ENCODE results near the gene FGF22. TPM values are rescaled to one million over a fixed set of nuclear protein-coding genes. Genes with fewer than 3 reads are reported as not detected.

The FGF22 gene
- polyA plus RNA-seq, 4 donors = 0.12 to 0.30 TPM; not detected in 2

DNA sequence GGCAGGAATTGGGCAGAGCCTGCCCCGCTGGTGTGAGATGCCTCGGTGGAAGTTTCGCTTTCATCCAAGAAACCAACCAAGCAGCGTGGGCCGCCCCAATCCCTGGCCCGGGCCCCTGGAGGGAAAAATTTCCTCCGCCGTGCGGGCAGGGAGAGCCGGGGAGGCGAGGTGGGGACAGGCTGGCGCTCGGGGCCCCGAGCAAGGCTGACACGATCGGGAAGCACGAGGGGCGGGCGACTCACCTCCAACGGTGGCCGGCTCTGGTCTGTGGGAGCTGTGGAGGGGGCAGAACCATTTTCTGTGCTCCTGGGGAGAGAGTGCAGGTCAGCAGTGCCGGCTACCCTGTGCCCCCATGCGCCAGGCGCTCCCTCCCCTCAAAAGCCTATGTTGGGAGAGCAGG, 12.3 kb downstream of the FGF22 start:
- FAIRE-seq (no peak), DNase-seq (no peak)
- Histone ChIP-seq H3K36me3 (ENCODE audit: control insufficient read depth in 3 of 3, insufficient read depth in 2 of 3, low read depth in 1 of 3, low read length in 3 of 3) (peaks cover 28 to 92% (median 30%) of the 10 kb centered on the region in 3 donors), H3K4me3 (ENCODE audit: low read depth in 1 of 3, low read length in 3 of 3) (no peak overlapping the region), H3K27me3 (ENCODE audit: control insufficient read depth in 3 of 3, insufficient read depth in 3 of 3, low read length in 3 of 3) (no peaks in the 10 kb centered on the region), H3K9me3 (ENCODE audit: control insufficient read depth in 2 of 2, insufficient read depth in 1 of 2, low read depth in 1 of 2, low read length in 1 of 2) (no peaks in the 10 kb centered on the region), H3K4me1 (ENCODE audit: control insufficient read depth in 3 of 3, insufficient read depth in 2 of 3, low read depth in 1 of 3, low read length in 2 of 3) (peaks cover 0 to 2% (median 0%) of the 10 kb centered on the region in 3 donors), H3K27ac (ENCODE audit: low read depth in 1 of 3, low read length in 2 of 3) (no peak overlapping the region)
- WGBS, 3 donors = 87 to 89% (median 89%) methylated on average over 23 to 24 of the region's 24 CpGs

DNA sequence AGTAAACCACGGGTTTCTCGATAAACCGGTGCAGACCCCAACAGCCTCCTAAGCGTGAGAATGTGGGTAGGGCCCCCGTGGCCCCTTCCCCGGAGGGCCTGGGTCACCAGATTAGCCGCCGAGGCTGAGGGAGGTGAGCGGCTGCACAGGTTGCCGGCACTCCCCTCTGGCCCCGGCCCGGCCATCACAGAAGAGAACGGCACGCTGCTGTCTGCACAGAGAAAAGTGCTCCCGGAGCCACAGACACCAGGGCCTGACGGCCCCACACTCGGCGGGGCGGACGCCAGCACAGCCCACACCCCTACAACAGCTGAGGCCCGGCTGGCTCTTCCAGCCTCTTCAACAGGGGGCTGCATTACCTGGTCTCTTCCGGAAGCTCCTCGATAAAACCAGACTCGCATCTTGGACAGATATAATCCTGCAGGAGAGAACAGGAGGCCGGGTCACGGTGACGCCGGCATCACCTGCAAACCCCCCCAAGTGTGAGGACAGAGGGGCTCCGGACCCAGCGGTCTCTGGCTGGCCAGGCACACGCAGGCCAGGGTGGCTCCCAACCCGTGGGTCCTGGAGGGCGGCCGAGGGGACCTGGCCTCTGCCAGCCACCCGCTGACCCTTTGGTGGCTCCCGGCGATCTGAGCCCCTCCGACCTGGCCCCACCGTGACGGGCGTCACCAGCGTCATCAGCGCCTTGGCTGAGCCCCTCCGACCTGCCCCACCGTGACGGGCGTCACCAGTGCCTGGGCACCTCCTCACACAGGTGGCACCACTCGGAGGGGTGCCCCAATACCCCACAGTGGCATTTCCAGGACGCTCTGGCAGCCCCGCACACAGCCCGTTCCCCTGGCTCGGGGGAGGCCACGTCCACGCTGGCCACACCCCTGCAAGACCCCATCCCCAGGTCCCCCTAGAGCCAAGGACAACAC, 13.0 kb downstream of the FGF22 start:
- Histone ChIP-seq H3K4me1 (ENCODE audit: control insufficient read depth in 3 of 3, insufficient read depth in 2 of 3, low read depth in 1 of 3, low read length in 2 of 3) (peaks cover 0 to 10% (median 0%) of the 10 kb centered on the region in 3 donors), H3K9me3 (ENCODE audit: control insufficient read depth in 2 of 2, insufficient read depth in 1 of 2, low read depth in 1 of 2, low read length in 1 of 2) (no peaks in the 10 kb centered on the region), H3K4me3 (ENCODE audit: low read depth in 1 of 3, low read length in 3 of 3) (no peak overlapping the region), H3K27me3 (ENCODE audit: control insufficient read depth in 3 of 3, insufficient read depth in 3 of 3, low read length in 3 of 3) (no peaks in the 10 kb centered on the region), H3K36me3 (ENCODE audit: control insufficient read depth in 3 of 3, insufficient read depth in 2 of 3, low read depth in 1 of 3, low read length in 3 of 3) (peaks cover 24 to 92% (median 27%) of the 10 kb centered on the region in 3 donors), H3K27ac (ENCODE audit: low read depth in 1 of 3, low read length in 2 of 3) (no peak overlapping the region)
- DNase-seq (no peak), FAIRE-seq (no peak)
- 92 to 93% (median 92%) methylated on average over 48 to 54 of the region's 54 CpGs for WGBS, 3 donors

DNA sequence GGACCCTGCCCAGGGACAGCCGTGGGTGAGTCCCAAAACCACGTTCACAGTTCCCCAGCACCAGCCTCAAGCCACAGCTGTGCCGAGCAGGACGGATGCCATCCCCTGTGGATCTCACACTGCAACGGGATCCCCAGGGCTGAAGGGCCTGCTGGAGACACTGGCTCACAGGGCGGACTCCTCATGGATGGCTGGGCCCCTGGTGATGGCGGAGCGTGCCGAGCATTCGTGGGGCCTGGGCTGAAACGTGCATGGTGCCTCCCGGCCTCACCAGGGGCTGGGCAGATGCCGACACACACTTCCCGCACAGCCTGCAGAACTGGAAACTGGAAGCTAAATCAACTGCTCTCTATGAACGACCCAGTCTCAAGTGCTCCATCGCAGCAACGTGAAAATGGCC, 13.7 kb downstream of the FGF22 start:
- Histone ChIP-seq H3K27ac (ENCODE audit: low read depth in 1 of 3, low read length in 2 of 3) (no peak overlapping the region), H3K27me3 (ENCODE audit: control insufficient read depth in 3 of 3, insufficient read depth in 3 of 3, low read length in 3 of 3) (no peaks in the 10 kb centered on the region), H3K36me3 (ENCODE audit: control insufficient read depth in 3 of 3, insufficient read depth in 2 of 3, low read depth in 1 of 3, low read length in 3 of 3) (peaks cover 19 to 93% (median 23%) of the 10 kb centered on the region in 3 donors), H3K9me3 (ENCODE audit: control insufficient read depth in 2 of 2, insufficient read depth in 1 of 2, low read depth in 1 of 2, low read length in 1 of 2) (no peaks in the 10 kb centered on the region), H3K4me1 (ENCODE audit: control insufficient read depth in 3 of 3, insufficient read depth in 2 of 3, low read depth in 1 of 3, low read length in 2 of 3) (peaks cover 0 to 17% (median 1%) of the 10 kb centered on the region in 3 donors), H3K4me3 (ENCODE audit: low read depth in 1 of 3, low read length in 3 of 3) (no peak overlapping the region)
- FAIRE-seq = no peak
- DNase-seq = no peak
- WGBS, 3 donors = 83 to 91% (median 85%) methylated on average over 17 of the region's 17 CpGs

- Histone ChIP-seq H3K4me1 (ENCODE audit: control insufficient read depth in 3 of 3, insufficient read depth in 2 of 3, low read depth in 1 of 3, low read length in 2 of 3) (peaks cover 10 to 39% (median 15%) of the 10 kb centered on the region in 3 donors), H3K4me3 (ENCODE audit: low read depth in 1 of 3, low read length in 3 of 3) (no peak overlapping the region), H3K27ac (ENCODE audit: low read depth in 1 of 3, low read length in 2 of 3) (no peak overlapping the region), H3K27me3 (ENCODE audit: control insufficient read depth in 3 of 3, insufficient read depth in 3 of 3, low read length in 3 of 3) (no peaks in the 10 kb centered on the region), H3K9me3 (ENCODE audit: control insufficient read depth in 2 of 2, insufficient read depth in 1 of 2, low read depth in 1 of 2, low read length in 1 of 2) (no peaks in the 10 kb centered on the region), H3K36me3 (ENCODE audit: control insufficient read depth in 3 of 3, insufficient read depth in 2 of 3, low read depth in 1 of 3, low read length in 3 of 3) (peaks cover 15 to 95% (median 22%) of the 10 kb centered on the region in 3 donors)
- 82 to 84% (median 83%) methylated on average over 17 of the region's 17 CpGs for WGBS, 3 donors
- DNase-seq (no peak), FAIRE-seq (no peak)
Measured at GRCh38 chr19:655691-656090, 16.0 kb downstream of the FGF22 start.

- no peak for FAIRE-seq
Measured at GRCh38 chr19:656751-657559, 17.3 kb downstream of the FGF22 start.

DNA sequence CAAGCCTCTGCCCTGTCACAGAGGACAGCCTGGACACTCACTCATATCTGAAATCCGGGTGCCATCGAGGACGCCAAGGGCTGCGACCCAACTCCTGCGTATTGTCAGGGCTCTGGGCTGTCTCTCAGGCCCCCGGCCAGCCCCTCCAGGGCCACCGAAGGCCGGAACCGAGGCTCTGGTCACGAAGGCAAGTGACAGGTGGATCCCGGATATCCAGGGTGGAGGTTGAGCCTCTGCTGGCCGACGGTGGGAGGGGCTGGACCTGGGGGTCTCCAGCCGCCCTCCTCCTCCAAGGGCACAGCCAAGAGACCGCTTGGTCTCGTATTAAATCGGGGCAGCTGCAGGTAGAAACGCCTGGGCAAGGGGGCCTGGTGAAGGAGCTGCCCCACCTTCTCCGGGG, 17.9 kb downstream of the FGF22 start:
- no peak for FAIRE-seq
- Histone ChIP-seq H3K4me3 (ENCODE audit: low read depth in 1 of 3, low read length in 3 of 3) (no peak overlapping the region), H3K4me1 (ENCODE audit: control insufficient read depth in 3 of 3, insufficient read depth in 2 of 3, low read depth in 1 of 3, low read length in 2 of 3) (peaks cover 10 to 52% (median 15%) of the 10 kb centered on the region in 3 donors), H3K27me3 (ENCODE audit: control insufficient read depth in 3 of 3, insufficient read depth in 3 of 3, low read length in 3 of 3) (no peaks in the 10 kb centered on the region), H3K36me3 (ENCODE audit: control insufficient read depth in 3 of 3, insufficient read depth in 2 of 3, low read depth in 1 of 3, low read length in 3 of 3) (peaks cover 2 to 77% (median 9%) of the 10 kb centered on the region in 3 donors), H3K9me3 (ENCODE audit: control insufficient read depth in 2 of 2, insufficient read depth in 1 of 2, low read depth in 1 of 2, low read length in 1 of 2) (no peaks in the 10 kb centered on the region), H3K27ac (ENCODE audit: low read depth in 1 of 3, low read length in 2 of 3) (no peak overlapping the region)
- 78 to 84% (median 80%) methylated on average over 14 to 19 of the region's 19 CpGs for WGBS, 3 donors
- DNase-seq = no peak

More at GRCh38 chr19:656751-657559, 17.3 kb downstream of the FGF22 start:
- DNase-seq = no peak
- Histone ChIP-seq H3K4me3 (ENCODE audit: low read depth in 1 of 3, low read length in 3 of 3) (no peak overlapping the region), H3K27me3 (ENCODE audit: control insufficient read depth in 3 of 3, insufficient read depth in 3 of 3, low read length in 3 of 3) (no peaks in the 10 kb centered on the region), H3K4me1 (ENCODE audit: control insufficient read depth in 3 of 3, insufficient read depth in 2 of 3, low read depth in 1 of 3, low read length in 2 of 3) (peaks cover 10 to 51% (median 15%) of the 10 kb centered on the region in 3 donors), H3K9me3 (ENCODE audit: control insufficient read depth in 2 of 2, insufficient read depth in 1 of 2, low read depth in 1 of 2, low read length in 1 of 2) (no peaks in the 10 kb centered on the region), H3K36me3 (ENCODE audit: control insufficient read depth in 3 of 3, insufficient read depth in 2 of 3, low read depth in 1 of 3, low read length in 3 of 3) (peaks cover 5 to 84% (median 14%) of the 10 kb centered on the region in 3 donors), H3K27ac (ENCODE audit: low read depth in 1 of 3, low read length in 2 of 3) (no peak overlapping the region)
- 81 to 84% (median 81%) methylated on average over 43 of the region's 43 CpGs for WGBS, 3 donors

- Histone ChIP-seq H3K27ac (ENCODE audit: low read depth in 1 of 3, low read length in 2 of 3) (peak overlapping the region in 1 of 3 donors; percentile 37), H3K36me3 (ENCODE audit: control insufficient read depth in 3 of 3, insufficient read depth in 2 of 3, low read depth in 1 of 3, low read length in 3 of 3) (peaks cover 2 to 71% (median 3%) of the 10 kb centered on the region in 3 donors), H3K27me3 (ENCODE audit: control insufficient read depth in 3 of 3, insufficient read depth in 3 of 3, low read length in 3 of 3) (no peaks in the 10 kb centered on the region), H3K9me3 (ENCODE audit: control insufficient read depth in 2 of 2, insufficient read depth in 1 of 2, low read depth in 1 of 2, low read length in 1 of 2) (no peaks in the 10 kb centered on the region), H3K4me3 (ENCODE audit: low read depth in 1 of 3, low read length in 3 of 3) (no peak overlapping the region), H3K4me1 (ENCODE audit: control insufficient read depth in 3 of 3, insufficient read depth in 2 of 3, low read depth in 1 of 3, low read length in 2 of 3) (peaks cover 10 to 52% (median 15%) of the 10 kb centered on the region in 3 donors)
- WGBS, 3 donors = 57 to 71% (median 63%) methylated on average over 25 to 33 of the region's 33 CpGs
- FAIRE-seq = no peak
- DNase-seq = peak in 1 of 2 donors; percentile 53
Measured at GRCh38 chr19:658059-658839, 18.6 kb downstream of the FGF22 start.

Data from small intestine (tissue), 7 donors.